HCT116 (cell line): ENCODE data around the gene DENND1A. TPM values are rescaled to one million over a fixed set of nuclear protein-coding genes. Genes with fewer than 3 reads are reported as not detected.

Experiments
- ATAC-seq: fragments of 200-7000 bp; cut with Tn5 transposase; 2 replicates; pipeline ENCODE4 v1.9.1; 2020; ENCODE audit warnings: mild to moderate bottlenecking, moderate library complexity
- BruUV-seq: library from RNA; stranded (reverse); fragments of 400-500 nt; replicated peaks from 2 replicates; lab custom pipeline; 2021; lab: Mats Ljungman, UMichigan
- CTCF ChIA-PET: fragments of 300-600 bp; sonication (Branson Sonifier 250); formaldehyde crosslinking; loops from one replicate; lab custom pipeline; 2021; ENCODE audit warnings: antibody characterized with exemption; lab: Charles Lee
- POLR2A ChIA-PET: fragments of 300-600, 350-600 bp; sonication (Branson Sonifier 250); formaldehyde crosslinking; loops from one replicate; lab custom pipeline; 2021; ENCODE audit warnings: antibody characterized with exemption; lab: Charles Lee
- RAD21 ChIA-PET, 2 experiments: fragments of 300-600 bp; sonication (Branson Sonifier 250); formaldehyde crosslinking; loops; one replicate each; lab custom pipeline; 2023; ENCODE audit warnings: low total read pairs in 2 of 2; ENCODE audit not compliant: uncharacterized antibody in 2 of 2, unreplicated experiment in 2 of 2, low non-redundant PET in 1 of 2; lab: Charles Lee
- DNase-seq: peaks from one replicate; pipeline ENCODE4 v3.0.0-alpha.2; 2010; ENCODE audit warnings: low read depth, low spot score
- H2AFZ ChIP-seq: fragments of 200-600 bp; shearing (Covaris generic), sonication (generic); 2 replicates; pipeline ENCODE4 v1.6.1; 2017; ENCODE audit warnings: low read depth, mixed run types, mixed read lengths, antibody characterized with exemption, low read length; ENCODE audit not compliant: poor library complexity, severe bottlenecking
- H3K27ac ChIP-seq: 2 replicates; pipeline ENCODE4 v1.5.1; 2012; ENCODE audit warnings: low read depth, low read length
- H3K27me3 ChIP-seq: fragments of 200-600 bp; sonication (generic); 2 replicates; pipeline ENCODE4 v1.6.1; 2016; ENCODE audit warnings: mixed run types, low read length, mixed read lengths; ENCODE audit not compliant: insufficient read depth
- H3K36me3 ChIP-seq, 2 experiments: fragments of 200-500 bp in 1 of 2; fragments of 200-600 bp in 1 of 2; sonication (Bioruptor generic) in 1 of 2; sonication (generic) in 1 of 2; 2 replicates each; pipeline versions ENCODE4 v1.5.1 to v1.6.1; 2014 to 2016; ENCODE audit warnings: low read length in 2 of 2, inconsistent platforms in 1 of 2, mixed read lengths in 1 of 2, mixed run types in 1 of 2; ENCODE audit not compliant: insufficient read depth in 2 of 2, control insufficient read depth in 1 of 2
- H3K4me1 ChIP-seq, 2 experiments: fragments of 200-600 bp in 1 of 2; sonication (generic) in 1 of 2; 2 replicates each; pipeline versions ENCODE4 v1.5.1 to v1.6.1; 2012 to 2017; ENCODE audit warnings: low read length in 2 of 2, inconsistent platforms in 1 of 2, mild to moderate bottlenecking in 1 of 2, mixed read lengths in 1 of 2, mixed run types in 1 of 2, moderate library complexity in 1 of 2; ENCODE audit not compliant: insufficient read depth in 2 of 2, control insufficient read depth in 1 of 2
- H3K4me2 ChIP-seq: fragments of 200-600 bp; sonication (generic); 2 replicates; pipeline ENCODE4 v1.6.1; 2017; ENCODE audit warnings: mixed run types, low read length, mixed read lengths
- H3K4me3 ChIP-seq, 2 experiments: fragments of 200-600 bp in 1 of 2; sonication (generic) in 1 of 2; replicated peaks in 1 of 2; 2 replicates each; pipeline ENCODE4 v1.5.1; 2011 to 2016; ENCODE audit warnings: low read length in 2 of 2, control low read depth in 1 of 2, low read depth in 1 of 2, mild to moderate bottlenecking in 1 of 2, mixed read lengths in 1 of 2, mixed run types in 1 of 2
- H3K79me2 ChIP-seq: fragments of 200-600 bp; sonication (generic); 2 replicates; pipeline ENCODE4 v1.6.1; 2017; ENCODE audit warnings: mild to moderate bottlenecking, mixed run types, low read length, moderate library complexity, mixed read lengths; ENCODE audit not compliant: insufficient read depth
- H3K9ac ChIP-seq: fragments of 200-600 bp; sonication (generic); 2 replicates; pipeline ENCODE4 v1.6.1; 2016; ENCODE audit warnings: low read length, mixed read lengths
- H3K9me2 ChIP-seq: fragments of 200-600 bp; sonication (generic), shearing (Covaris generic); 2 replicates; pipeline ENCODE4 v1.6.1; 2017; ENCODE audit warnings: mixed run types, mild to moderate bottlenecking, moderate library complexity; ENCODE audit not compliant: insufficient read depth
- H3K9me3 ChIP-seq, 2 experiments: fragments of 200-500 bp in 1 of 2; fragments of 200-600 bp in 1 of 2; sonication (Bioruptor generic) in 1 of 2; sonication (generic) in 1 of 2; 2 replicates each; pipeline ENCODE4 v1.6.1; 2014 to 2017; ENCODE audit warnings: low read length in 2 of 2, mixed read lengths in 2 of 2, inconsistent platforms in 1 of 2, low read depth in 1 of 2, mild to moderate bottlenecking in 1 of 2, mixed run types in 1 of 2, moderate library complexity in 1 of 2; ENCODE audit not compliant: control insufficient read depth in 1 of 2, insufficient read depth in 1 of 2
- H4K20me1 ChIP-seq: fragments of 200-600 bp; sonication (generic), shearing (Covaris generic); 2 replicates; pipeline ENCODE4 v1.6.1; 2017; ENCODE audit warnings: mixed run types, mild to moderate bottlenecking, moderate library complexity; ENCODE audit not compliant: insufficient read depth
- CEBPB ChIP-seq: IDR thresholded peaks from 2 replicates; pipeline ENCODE4 v1.6.1; 2012; ENCODE audit warnings: low read depth
- CTCF ChIP-seq, 3 experiments: fragments of 200-600 bp in 1 of 3; sonication (generic) in 1 of 3; IDR thresholded peaks in 2 of 3; conservative IDR thresholded peaks in 1 of 3; 2 replicates each; pipeline ENCODE4 v1.5.1; 2012 to 2017; ENCODE audit warnings: low read depth in 2 of 3, low read length in 2 of 3, antibody characterized with exemption in 1 of 3, borderline replicate concordance in 1 of 3, control low read depth in 1 of 3, mild to moderate bottlenecking in 1 of 3, mixed read lengths in 1 of 3, mixed run types in 1 of 3, moderate library complexity in 1 of 3; ENCODE audit not compliant: insufficient read depth in 1 of 3
- EGR1 ChIP-seq: IDR thresholded peaks from 2 replicates; pipeline ENCODE4 v1.6.1; 2012; ENCODE audit warnings: low read depth
- ELF1 ChIP-seq: IDR thresholded peaks from 2 replicates; pipeline ENCODE4 v1.6.1; 2012; ENCODE audit warnings: low read depth, borderline replicate concordance
- EZH2 ChIP-seq: fragments of 200-600 bp; sonication (generic); IDR thresholded peaks from 2 replicates; pipeline ENCODE4 v1.6.1; 2017; ENCODE audit warnings: antibody characterized with exemption, mixed run types
- POLR2AphosphoS5 ChIP-seq: IDR thresholded peaks from 2 replicates; pipeline ENCODE4 v1.6.1; 2011; ENCODE audit warnings: mild to moderate bottlenecking, low read depth, low read length, moderate library complexity
- RAD21 ChIP-seq: IDR thresholded peaks from 2 replicates; pipeline ENCODE4 v1.6.1; 2012; ENCODE audit warnings: low read depth, mild to moderate bottlenecking
- SP1 ChIP-seq: IDR thresholded peaks from 2 replicates; pipeline ENCODE4 v1.6.1; 2012; ENCODE audit warnings: low read depth
- SRF ChIP-seq: IDR thresholded peaks from 2 replicates; pipeline ENCODE4 v1.6.1; 2012; ENCODE audit warnings: low read depth
- TCF7L2 ChIP-seq: IDR thresholded peaks from 2 replicates; pipeline ENCODE4 v1.7.0; 2011; ENCODE audit warnings: borderline replicate concordance, inconsistent platforms; ENCODE audit not compliant: insufficient read depth, insufficient read length; ENCODE audit errors: extremely low read depth
- YY1 ChIP-seq: IDR thresholded peaks from 2 replicates; pipeline ENCODE4 v1.6.1; 2011; ENCODE audit warnings: low read length, low read depth, moderate library complexity, mild to moderate bottlenecking; ENCODE audit not compliant: insufficient replicate concordance; ENCODE audit errors: extremely low read depth
- ZBTB33 ChIP-seq: IDR thresholded peaks from 2 replicates; pipeline ENCODE4 v1.6.1; 2011; ENCODE audit warnings: mild to moderate bottlenecking, low read length, moderate library complexity; ENCODE audit not compliant: insufficient replicate concordance; ENCODE audit errors: extremely low read depth
- ZFX ChIP-seq: fragments of 450-650 bp; IDR thresholded peaks from 2 replicates; pipeline ENCODE4 v1.6.1; 2017
- ZNF274 ChIP-seq: fragments of 200-500 bp; sonication (Bioruptor generic); IDR thresholded peaks from 2 replicates; pipeline ENCODE4 v1.6.1; 2014; ENCODE audit warnings: mild to moderate bottlenecking, low read depth, low read length, inconsistent platforms
- intact Hi-C: fragments of 100-400 bp; cut with micrococcal nuclease; formaldehyde crosslinking; loops from 2 replicates; pipeline ENCODE4 v1.10.0; 2022
- total RNA-seq: library from RNA; stranded (reverse); gene quantifications from one replicate; pipeline ENCODE4 v1.2.1, GENCODE V29; 2021; ENCODE audit not compliant: unreplicated experiment
- TF ChIP-seq, protein P1 (sequence below): IDR thresholded peaks from 2 replicates; pipeline ENCODE4 v1.6.1; 2012

DENND1A gene
- total RNA-seq, 1 experiment from 2014 or later: 33.0 TPM

- BruUV-seq: no TSS peak
- no peak overlapping the region for H3K27ac ChIP-seq
- RAD21 ChIA-PET: no interaction called here
Measured at GRCh38 chr9:123663529-123663928, 266.4 kb downstream of the DENND1A start.

DNA sequence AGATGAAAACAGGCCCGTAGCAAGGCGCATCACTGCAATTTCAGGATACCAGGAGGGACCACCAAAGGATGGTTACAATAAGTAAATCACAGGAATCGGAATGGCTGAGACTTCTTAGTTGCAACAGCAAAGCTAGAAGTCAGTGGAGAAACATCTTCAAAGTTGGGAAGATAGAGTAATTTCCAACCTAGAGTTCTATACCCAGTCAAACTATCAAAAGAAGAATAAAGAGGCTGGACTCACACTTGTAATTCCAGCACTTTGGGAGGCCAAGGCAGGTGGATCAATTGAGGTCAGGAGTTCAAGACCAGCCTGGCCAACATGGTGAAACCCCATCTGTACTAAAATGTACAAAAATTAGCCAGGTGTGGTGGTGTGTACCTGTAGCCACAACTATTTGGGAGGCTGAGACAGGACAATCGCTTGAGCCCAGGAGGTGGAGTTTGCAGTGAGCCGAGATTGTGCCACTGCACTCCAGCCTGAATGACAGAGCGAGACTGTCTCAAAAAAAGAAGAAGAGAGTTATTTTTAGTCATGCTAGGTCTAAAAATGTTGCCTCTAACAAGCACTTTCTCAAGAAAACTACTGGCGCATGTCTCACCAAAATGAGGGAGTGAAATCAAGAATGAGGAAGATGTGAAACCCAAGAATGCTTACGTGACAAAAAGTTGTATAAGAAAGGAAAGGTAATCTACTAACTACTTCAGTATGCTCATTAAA is 267.7 kb downstream of the DENND1A start:
- Histone ChIP-seq H3K27ac (no peak overlapping the region), H3K4me2 (no peak overlapping the region), H3K4me1 (no peaks in the 10 kb centered on the region), H4K20me1 (no peaks in the 10 kb centered on the region), H3K4me3 (no peak overlapping the region), H3K9me3 (peaks cover 0 to 7% of the 10 kb centered on the region in 2 experiments; a peak in 1 of 4 replicates), H3K9me2 (no peaks in the 10 kb centered on the region), H3K27me3 (no peaks in the 10 kb centered on the region), H2AFZ (no peak overlapping the region), H3K36me3 (0 out of 4 replicates have a peak, but pooled peaks cover 0 to 5% of the 10 kb centered on the region in 2 experiments), H3K9ac (no peak overlapping the region), H3K79me2 (no peaks in the 10 kb centered on the region)
- ChIA-PET RAD21 (no interaction called here), POLR2A (no interaction called here), CTCF (no interaction called here)
- BruUV-seq: no TSS peak
- intact Hi-C loops: no loop called here
- ATAC-seq: no peak
- DNase-seq: no peak
- no peak for TF ChIP-seq TCF7L2
- TF ChIP-seq SRF: no peak
- TF ChIP-seq RAD21: no peak
- no peak for TF ChIP-seq ZNF274
- TF ChIP-seq SP1: no peak
- no peak for TF ChIP-seq YY1
- TF ChIP-seq CEBPB: no peak
- TF ChIP-seq ZBTB33: no peak
- no peak for TF ChIP-seq EGR1
- TF ChIP-seq ELF1: no peak
- no peak for TF ChIP-seq EZH2
- TF ChIP-seq CTCF (IDR thresholded peaks at IDR 0.05 in 2 of 3, conservative IDR thresholded peaks at IDR 0.05 in 1 of 3; ENCODE audit: borderline replicate concordance in 1 of 3, insufficient read depth in 1 of 3, low read depth in 2 of 3, low read length in 2 of 3): no peak
- TF ChIP-seq, protein P1, sequence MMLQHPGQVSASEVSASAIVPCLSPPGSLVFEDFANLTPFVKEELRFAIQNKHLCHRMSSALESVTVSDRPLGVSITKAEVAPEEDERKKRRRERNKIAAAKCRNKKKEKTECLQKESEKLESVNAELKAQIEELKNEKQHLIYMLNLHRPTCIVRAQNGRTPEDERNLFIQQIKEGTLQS: no peak

More at GRCh38 chr9:123663529-123663928, 266.4 kb downstream of the DENND1A start:
- no peak for ATAC-seq
- intact Hi-C loops: no loop called here
- Histone ChIP-seq H3K9me2 (no peaks in the 10 kb centered on the region), H3K9me3 (peaks cover 0 to 7% of the 10 kb centered on the region in 2 experiments; a peak in 1 of 4 replicates), H3K4me2 (no peak overlapping the region), H2AFZ (no peak overlapping the region), H3K27me3 (no peaks in the 10 kb centered on the region), H3K9ac (no peak overlapping the region), H3K4me3 (no peak overlapping the region), H4K20me1 (no peaks in the 10 kb centered on the region), H3K36me3 (0 out of 4 replicates have a peak, but pooled peaks cover 0 to 5% of the 10 kb centered on the region in 2 experiments), H3K4me1 (no peaks in the 10 kb centered on the region), H3K79me2 (no peaks in the 10 kb centered on the region)
- no peak for TF ChIP-seq ZFX
- TF ChIP-seq POLR2AphosphoS5: no peak
- DNase-seq: no peak
- CTCF ChIA-PET: no interaction called here
- POLR2A ChIA-PET: no interaction called here
